GM21825 (cell line): Measurements from ENCODE around the gene CA10.

Experiments used
- ATAC-seq: cut with Tn5 transposase; IDR thresholded peaks from one replicate; pipeline ENCODE4 v1.9.1; 2021; ENCODE audit warnings: mild to moderate bottlenecking, moderate library complexity; ENCODE audit not compliant: unreplicated experiment

CA10 gene

GRCh38 chr17:52158450-52159042 is at the start of gene CA10:
CA10 (minus strand) TSS chr17:52158714.
- ATAC-seq, result no peak

- no peak for ATAC-seq
Observed at GRCh38 chr17:52207796-52208195, 49.3 kb upstream of the CA10 start.

GRCh38 chr17:52202520-52203080 is 44.1 kb upstream of the CA10 start:
- ATAC-seq, result no peak

- ATAC-seq, result no peak
Observed at GRCh38 chr17:52201767-52202519, 43.4 kb upstream of the CA10 start.

GRCh38 chr17:52191491-52191890 is 33.0 kb upstream of the CA10 start:
- no peak for ATAC-seq

GRCh38 chr17:52181782-52182181 is 23.3 kb upstream of the CA10 start:
- no peak for ATAC-seq

GRCh38 chr17:52178012-52178411 is 19.5 kb upstream of the CA10 start:
- no peak for ATAC-seq

- ATAC-seq, result no peak
Observed at GRCh38 chr17:52170963-52171572, 12.6 kb upstream of the CA10 start.

- ATAC-seq, result no peak
Observed at GRCh38 chr17:52160136-52160567, 1.6 kb upstream of the CA10 start.

GRCh38 chr17:52159246-52160135 is 977 bp upstream of the CA10 start:
- ATAC-seq, result no peak

GRCh38 chr17:52157603-52158449 is 688 bp downstream of the CA10 start:
- no peak for ATAC-seq

GRCh38 chr17:52156576-52157570 is 1.6 kb downstream of the CA10 start:
- ATAC-seq, result no peak

- ATAC-seq, result no peak
Observed at GRCh38 chr17:52155301-52155700, 3.2 kb downstream of the CA10 start.

GRCh38 chr17:52154466-52154865 is 4.0 kb downstream of the CA10 start:
- no peak for ATAC-seq

GRCh38 chr17:52150935-52151334 is 7.6 kb downstream of the CA10 start:
- no peak for ATAC-seq

- no peak for ATAC-seq
Observed at GRCh38 chr17:52149626-52150025, 8.9 kb downstream of the CA10 start.

- no peak for ATAC-seq
Observed at GRCh38 chr17:52148969-52149351, 9.6 kb downstream of the CA10 start.

- ATAC-seq, result no peak
Observed at GRCh38 chr17:52148288-52148968, 10.1 kb downstream of the CA10 start.
